GM21360 (cell line): ENCODE measurements around the gene LDB1.

ENCODE experiments used
- ATAC-seq: cut with Tn5 transposase; IDR thresholded peaks from one replicate; pipeline ENCODE4 v1.9.1; 2021; ENCODE audit warnings: mild to moderate bottlenecking, moderate library complexity; ENCODE audit not compliant: unreplicated experiment

Gene LDB1, protein sequence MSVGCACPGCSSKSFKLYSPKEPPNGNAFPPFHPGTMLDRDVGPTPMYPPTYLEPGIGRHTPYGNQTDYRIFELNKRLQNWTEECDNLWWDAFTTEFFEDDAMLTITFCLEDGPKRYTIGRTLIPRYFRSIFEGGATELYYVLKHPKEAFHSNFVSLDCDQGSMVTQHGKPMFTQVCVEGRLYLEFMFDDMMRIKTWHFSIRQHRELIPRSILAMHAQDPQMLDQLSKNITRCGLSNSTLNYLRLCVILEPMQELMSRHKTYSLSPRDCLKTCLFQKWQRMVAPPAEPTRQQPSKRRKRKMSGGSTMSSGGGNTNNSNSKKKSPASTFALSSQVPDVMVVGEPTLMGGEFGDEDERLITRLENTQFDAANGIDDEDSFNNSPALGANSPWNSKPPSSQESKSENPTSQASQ

DNA sequence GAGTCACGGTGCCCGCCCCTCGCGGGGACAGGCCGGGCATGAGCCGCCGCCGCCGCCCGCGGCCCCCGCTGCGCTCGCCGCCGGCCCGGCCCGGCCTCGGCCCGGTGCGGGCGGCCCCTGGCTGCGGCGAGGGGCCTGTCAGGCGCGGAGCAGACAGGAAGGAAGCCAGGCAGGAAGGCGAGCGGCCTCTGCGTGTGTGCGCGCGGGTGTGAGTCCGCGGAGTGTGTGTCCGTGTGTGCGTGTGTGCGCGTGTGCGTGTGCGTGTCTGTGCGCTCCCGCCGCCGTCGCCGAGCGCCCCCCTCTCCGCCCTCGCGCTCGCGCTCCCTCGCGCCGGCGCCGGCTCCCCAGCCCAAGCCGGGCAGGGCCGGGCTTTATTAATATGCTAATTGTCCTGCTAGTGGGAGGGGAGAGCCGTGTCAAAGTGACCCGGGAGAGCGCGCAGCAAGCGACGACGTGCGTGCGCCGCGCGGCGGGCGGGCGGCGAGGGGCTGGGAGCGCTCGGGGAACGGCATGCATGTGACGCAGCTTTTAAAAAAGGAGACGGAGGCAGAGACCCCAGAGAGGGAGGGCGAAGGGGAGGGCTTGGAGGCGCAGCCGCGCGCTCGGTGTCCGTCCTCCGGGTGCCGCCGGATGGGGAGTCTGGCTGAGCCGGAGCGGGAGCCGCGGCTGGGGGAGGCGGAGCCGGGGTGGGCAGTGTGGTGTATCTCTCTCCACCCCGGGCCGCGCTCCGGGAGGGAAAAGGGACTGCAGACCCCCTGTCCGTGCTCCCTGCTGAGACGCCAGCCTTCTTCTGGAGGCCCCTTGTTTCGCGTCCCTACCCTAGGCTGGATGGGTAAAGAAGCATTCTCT, at the start of gene LDB1:
TSS of gene LDB1 (minus strand) at position 227 of the 849 bp plus-strand sequence. CDS start 258 bp downstream, outside the sequence.
- peak; percentile 54 for ATAC-seq

DNA sequence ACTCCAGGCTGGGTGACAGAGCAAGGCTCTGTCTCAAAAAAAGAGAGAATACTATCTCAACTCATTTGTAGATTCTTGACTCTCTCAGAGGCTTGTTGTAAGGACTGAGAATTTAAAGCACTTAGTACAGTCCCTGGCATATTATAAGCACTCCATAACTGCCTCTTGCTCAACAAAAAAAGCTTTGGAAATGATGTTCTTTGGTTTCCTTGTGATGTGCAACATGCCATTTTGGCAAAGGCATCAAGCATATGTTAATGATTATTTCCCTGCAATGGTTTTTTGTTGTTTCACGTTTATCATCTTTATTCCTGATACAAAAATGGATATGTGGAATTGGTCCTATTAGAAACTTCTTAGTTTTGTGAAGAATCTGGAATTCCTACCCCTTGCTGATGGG, 47.7 kb upstream of the LDB1 start:
- no peak for ATAC-seq

DNA sequence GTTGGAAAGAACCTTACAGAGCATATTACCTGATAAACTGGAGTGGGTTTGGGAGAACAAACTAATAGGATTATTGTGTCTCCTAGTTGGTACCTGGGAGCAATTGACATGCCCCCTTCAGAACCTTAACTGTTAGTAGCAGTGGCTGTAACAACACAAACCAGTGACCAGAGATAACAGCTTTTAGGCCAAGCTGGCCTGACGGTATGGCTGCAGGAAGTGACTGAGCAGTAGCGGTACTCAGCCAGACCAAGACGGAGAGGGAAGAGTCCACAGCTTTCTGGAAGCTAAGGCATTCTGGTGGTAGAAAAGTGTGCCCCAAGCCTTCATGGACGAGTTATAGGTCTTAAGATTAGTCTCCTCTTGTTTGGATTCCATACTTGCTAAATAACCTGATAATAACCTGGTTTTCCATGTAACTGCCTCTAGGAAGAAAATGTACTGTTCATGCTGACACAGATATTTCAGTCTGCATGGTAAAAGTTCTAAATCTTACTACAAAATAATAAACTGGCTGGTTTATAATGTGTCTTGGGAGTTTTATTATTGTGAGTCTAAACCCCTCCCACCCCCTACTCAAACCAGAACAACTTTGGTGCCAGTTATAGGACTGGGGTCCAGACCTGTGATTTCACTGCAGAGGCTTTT, 43.3 kb upstream of the LDB1 start:
- ATAC-seq, result no peak

DNA sequence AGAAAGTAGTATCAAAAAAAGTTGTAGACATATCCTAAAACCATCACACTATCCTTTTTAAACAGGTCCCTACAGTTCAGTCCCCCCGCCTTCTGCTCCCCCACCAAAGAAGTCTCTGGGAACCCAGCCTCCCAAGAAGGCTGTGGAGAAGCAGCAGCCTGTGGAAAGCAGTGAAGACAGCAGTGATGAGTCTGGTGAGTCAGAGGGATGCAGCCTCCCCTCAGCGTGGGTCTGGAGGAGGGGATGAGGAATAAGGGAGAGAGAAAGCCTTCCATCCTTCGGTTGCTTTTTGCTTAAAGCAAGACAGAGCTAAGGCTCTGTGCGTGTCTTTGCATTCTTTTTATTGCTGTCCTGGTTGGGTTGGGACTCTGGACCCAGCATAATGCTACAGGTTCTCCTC, 39.7 kb upstream of the LDB1 start:
- ATAC-seq, result no peak

DNA sequence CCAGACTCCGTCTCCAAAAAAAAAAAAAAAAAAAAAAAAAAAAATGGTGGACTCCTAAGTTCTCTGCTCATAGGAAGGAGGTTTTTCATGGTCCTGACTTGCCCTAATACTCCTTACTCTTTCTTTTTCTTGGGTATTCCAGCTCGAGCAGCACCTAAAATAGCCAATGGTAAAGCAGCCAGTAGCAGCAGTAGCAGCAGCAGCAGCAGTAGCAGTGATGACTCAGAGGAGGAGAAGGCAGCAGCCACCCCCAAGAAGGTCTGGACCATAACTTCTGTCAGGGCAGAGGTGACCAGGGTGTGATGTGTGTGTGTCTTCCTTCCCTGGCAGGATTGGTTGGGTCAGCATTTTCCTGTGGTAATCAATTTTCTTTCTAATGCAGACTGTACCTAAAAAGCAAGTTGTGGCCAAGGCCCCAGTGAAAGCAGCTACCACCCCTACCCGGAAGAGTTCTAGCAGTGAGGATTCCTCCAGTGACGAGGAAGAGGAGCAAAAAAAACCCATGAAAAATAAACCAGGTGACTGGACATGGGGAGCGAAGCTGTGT, 39.0 kb upstream of the LDB1 start:
- ATAC-seq, result no peak

DNA sequence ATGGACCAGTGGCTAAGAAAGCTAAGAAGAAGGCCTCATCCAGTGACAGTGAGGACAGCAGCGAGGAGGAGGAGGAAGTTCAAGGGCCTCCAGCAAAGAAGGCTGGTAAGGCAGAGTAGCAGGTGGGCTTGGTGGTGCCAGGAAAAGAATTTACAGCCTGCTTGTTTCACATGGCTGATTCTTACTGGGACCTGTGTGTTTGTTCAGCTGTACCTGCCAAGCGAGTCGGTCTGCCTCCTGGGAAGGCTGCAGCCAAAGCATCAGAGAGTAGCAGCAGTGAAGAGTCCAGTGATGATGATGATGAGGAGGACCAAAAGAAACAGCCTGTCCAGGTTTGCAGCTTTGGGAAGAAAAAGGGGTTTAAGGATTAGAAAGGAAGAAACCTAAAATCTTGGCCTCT, 37.1 kb upstream of the LDB1 start:
- no peak for ATAC-seq

DNA sequence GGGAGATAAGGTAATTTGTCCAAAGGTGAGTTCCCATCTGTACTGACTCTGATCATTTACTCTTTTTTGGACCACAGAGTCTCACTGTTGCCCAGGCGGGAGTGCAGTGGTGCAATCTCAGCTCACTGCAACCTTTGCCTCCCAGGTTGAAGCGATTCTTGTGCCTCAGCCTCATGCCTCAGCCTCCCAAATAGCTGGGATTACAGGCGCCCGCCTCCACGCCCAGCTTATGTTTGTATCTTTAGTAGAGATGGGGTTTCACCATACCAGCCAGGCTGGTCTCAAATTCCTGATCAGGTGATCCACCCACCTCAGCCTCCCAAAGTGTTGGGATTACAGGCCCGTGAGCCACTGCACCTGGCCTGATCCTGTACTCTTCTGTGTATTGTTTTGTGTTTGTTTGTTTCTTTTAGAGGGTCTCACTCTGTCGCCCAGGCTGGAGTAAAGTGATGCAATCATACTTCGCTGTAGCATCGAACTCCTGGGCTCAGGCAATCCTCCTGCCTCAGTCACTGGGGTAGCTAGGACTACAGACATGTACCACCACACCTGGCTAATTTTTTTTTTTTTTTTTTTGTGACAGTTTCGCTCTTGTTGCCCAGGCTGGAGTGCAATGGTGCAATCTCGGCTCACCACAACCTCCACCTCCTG, 34.4 kb upstream of the LDB1 start:
- no peak for ATAC-seq

DNA sequence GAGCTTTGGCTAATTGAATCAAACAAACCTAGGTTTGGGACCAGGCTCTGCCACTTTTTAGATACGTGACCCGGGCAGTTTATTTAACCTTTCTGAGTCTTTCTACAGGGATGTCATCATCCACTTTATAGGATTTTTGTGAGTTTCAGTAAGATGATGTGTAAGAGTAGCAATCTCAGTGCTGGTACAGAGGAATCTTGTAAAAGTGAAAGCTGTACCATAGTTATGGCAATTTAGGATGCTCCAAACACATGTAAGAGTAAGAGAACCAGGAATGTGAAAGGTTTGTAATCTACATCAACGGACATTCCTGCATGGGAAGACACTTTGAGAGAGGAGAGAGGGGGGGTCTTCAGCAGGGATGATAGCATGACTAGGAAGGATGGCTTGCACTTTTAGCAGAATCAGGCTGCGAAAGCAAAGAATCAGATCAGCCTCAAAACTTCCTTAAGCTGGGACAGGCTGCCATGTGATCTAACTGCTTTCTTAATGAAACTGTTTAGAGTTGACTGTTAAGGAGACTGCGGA, 33.0 kb upstream of the LDB1 start:
- ATAC-seq, result no peak

DNA sequence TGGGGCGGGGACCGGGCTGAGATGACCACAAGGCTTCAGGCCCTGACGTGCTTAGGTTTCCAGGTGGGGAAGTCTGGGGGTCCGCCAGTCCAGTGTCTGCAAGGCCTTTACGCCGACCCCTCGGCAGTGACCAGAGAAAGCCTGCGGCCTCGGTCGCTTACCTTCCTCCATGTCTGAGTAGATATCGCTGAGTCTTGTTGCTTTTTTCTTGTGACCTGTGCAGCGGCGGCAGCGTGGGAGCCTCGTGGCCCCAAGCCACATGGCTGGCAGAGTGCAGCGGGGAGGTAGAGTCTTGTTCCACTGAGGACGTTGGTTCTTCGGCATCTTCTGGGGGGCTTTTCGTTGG, 32.4 kb upstream of the LDB1 start:
- ATAC-seq, result peak; percentile 1

DNA sequence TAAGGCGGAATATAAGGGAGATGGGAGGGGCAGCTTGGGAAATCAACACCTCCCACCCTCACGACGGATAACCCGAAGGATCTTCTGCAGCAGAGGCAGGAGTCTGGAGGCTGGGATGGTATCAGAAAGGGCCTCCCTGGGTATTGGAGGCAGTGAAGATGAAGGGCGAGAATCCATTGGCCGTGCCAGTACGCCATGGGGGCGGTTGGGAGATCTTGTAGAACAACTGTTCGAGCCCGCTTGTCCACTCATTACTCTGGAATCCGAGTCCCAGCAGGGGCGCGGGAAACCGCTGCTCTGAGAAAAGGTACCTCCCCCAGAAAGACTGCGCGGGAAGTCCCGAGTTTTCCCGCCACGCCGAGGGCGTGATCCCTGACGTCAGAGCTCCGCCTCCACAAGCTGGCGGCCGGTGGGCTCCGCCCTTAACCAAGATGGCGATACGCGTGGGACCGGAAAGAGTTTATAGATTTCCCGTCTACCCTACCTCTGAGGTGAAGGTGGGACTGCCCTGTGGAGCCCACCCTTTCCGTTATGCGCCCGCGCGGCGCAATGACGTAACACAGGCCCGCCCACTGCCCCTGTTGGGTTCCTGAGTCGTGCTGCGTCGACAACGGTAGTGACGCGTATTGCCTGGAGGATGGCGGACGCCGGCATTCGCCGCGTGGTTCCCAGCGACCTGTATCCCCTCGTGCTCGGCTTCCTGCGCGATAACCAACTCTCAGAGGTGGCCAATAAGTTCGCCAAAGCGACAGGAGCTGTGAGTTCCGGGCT, 31.8 kb upstream of the LDB1 start, which contains the start of gene NOLC1:
TSS of gene NOLC1 (plus strand) at position 616 of the 771 bp plus-strand sequence. CDS start at position 638, 22 bp downstream.
- peak; percentile 87 for ATAC-seq

DNA sequence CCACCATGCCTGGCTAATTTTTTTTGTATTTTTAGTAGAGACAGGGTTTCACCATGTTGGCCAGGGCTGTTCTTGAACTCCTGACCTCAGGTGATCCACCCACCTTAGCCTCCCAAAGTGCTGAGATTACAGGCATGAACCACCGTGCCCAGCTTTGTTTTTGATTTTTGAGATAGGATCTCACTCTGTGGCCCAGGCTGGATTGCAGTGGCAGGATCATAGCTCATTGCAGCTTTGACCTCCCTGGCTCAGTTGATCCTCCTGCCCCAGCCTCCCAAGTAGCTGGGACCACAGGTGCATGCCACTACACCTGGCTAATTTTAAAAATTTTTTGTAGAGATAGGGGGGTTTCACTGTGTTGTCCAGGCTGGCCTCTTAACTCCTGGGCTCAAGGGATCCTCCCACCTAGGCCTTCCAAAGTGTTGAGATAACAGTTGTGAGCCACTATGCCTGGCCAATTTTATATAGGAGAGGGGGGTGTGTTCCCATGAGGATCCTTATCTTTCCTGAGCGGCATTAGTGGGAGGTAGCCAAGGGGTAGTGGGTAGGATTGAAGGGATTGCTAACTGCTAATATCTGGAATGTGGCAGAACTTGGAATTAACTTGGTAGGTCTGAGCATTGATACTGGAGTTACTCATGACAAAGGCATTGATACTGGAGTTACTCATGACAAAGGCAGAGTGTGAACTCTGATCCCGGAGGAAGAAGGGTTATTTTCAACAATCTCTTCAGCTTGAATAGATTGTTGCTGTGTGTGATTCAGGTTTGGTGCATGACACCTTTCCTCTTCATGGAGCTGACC, 31.0 kb upstream of the LDB1 start:
- no peak for ATAC-seq

DNA sequence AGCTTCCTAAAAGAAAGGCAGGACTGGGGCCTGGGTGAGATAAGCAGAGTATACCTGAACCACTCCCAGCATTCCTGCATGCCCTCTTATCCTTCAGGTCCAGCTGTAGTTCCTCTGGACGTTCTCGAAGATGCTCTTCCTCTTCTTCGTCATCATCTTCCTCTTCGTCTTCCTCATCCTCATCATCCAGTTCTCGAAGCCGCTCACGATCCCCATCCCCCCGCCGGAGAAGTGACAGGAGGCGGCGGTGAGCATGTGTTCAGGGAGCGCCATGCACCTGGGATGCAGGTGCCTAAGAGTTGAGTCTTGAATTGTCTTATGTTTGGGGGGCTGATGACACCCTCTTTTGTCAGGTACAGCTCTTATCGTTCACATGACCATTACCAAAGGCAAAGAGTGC, 28.1 kb upstream of the LDB1 start:
- ATAC-seq, result no peak

DNA sequence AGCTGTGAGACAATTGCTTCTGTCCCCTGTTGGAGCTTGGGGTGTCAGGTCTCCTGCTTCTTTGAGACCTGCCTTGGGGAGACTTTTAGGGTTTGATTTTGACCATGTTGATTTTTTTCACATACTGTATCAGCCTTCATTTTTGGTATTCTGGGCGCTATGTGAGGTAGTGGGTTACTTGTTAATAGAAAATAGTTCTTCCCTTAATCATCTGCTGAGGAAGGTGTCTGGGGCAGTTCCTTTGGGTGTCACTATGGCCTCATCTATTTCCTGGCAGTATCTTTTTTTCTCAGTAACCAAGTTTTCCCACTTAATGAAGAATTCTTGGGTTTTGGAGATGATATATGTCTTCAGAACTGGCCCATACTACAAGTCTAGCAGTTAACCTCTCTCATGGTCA, 27.4 kb upstream of the LDB1 start:
- ATAC-seq, result no peak

DNA sequence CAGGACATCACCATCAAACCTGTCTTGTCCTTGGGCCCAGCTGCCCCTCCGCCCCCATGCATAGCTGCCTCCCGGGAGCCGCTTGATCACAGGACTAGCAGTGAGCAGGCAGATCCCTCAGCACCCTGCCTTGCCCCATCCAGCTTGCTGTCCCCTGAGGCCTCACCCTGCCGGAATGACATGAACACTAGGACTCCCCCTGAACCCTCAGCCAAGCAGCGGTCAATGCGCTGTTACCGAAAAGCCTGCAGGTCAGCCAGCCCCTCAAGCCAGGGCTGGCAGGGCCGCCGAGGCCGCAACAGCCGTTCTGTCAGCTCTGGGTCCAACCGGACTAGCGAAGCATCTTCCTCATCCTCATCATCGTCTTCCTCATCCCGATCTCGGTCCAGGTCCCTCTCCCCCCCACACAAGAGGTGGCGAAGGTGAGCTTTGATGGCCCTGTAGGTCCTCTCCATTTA, 26.8 kb upstream of the LDB1 start:
- no peak for ATAC-seq

DNA sequence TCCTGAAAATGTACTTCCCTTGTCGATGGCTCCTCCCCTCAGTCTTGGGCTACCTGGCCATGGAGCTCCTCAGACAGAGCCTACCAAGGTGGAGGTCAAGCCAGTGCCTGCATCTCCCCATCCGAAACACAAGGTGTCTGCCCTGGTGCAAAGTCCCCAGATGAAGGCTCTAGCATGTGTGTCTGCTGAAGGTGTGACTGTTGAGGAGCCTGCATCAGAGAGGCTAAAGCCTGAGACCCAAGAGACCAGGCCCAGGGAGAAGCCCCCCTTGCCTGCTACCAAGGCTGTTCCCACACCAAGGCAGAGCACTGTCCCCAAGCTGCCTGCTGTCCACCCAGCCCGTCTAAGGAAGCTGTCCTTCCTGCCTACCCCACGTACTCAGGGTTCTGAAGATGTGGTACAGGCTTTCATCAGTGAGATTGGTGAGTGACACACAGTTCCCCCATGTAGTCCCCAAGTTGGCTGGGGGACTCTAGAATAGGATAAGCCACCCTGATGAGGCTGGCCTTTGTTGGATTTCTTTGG, 21.5 kb upstream of the LDB1 start:
- no peak for ATAC-seq

DNA sequence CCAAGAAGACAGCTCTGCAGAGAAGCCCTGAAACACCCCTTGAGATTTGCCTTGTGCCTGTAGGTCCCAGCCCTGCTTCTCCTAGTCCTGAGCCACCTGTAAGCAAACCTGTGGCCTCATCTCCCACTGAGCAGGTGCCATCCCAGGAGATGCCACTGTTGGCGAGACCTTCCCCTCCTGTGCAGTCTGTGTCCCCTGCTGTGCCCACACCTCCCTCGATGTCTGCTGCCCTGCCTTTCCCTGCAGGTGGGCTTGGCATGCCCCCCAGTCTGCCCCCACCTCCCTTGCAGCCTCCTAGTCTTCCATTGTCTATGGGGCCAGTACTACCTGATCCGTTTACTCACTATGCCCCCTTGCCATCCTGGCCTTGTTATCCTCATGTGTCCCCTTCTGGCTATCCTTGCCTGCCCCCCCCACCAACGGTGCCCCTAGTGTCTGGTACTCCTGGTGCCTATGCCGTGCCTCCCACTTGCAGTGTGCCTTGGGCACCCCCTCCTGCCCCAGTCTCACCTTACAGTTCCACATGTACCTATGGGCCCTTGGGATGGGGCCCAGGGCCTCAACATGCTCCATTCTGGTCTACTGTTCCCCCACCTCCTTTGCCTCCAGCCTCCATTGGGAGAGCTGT, 20.9 kb upstream of the LDB1 start:
- ATAC-seq, result no peak

DNA sequence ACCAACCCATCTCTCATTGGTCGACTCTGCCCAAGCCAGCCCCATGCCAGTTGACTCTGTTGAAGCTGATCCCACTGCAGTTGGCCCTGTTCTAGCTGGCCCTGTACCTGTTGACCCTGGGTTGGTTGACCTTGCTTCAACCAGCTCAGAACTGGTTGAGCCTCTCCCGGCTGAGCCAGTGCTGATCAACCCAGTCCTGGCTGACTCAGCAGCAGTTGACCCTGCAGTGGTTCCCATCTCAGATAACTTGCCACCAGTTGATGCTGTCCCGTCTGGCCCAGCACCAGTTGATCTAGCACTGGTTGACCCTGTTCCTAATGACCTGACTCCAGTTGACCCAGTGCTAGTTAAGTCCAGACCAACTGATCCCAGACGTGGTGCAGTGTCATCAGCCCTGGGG, 20.1 kb upstream of the LDB1 start:
- ATAC-seq, result no peak
